Measurements from ENCODE around the gene MCM3AP. TPM values are rescaled to one million over a fixed set of nuclear protein-coding genes. Genes with fewer than 3 reads are reported as not detected.
A peak's percentile ranks its signal among the peaks of the same experiment; 100 is the strongest.
"Not testable (repeated sequence)": the region's sequence is repeated elsewhere in the genome, so short reads cannot be mapped to it uniquely, and the experiment has no call there.

The MCM3AP gene
- polyA plus RNA-seq, 1 donor, result 64.0 TPM

GRCh38 chr21:46310260-46310659 is 24.8 kb upstream of the MCM3AP start:
- DNase-seq, result not testable (repeated sequence)

DNA sequence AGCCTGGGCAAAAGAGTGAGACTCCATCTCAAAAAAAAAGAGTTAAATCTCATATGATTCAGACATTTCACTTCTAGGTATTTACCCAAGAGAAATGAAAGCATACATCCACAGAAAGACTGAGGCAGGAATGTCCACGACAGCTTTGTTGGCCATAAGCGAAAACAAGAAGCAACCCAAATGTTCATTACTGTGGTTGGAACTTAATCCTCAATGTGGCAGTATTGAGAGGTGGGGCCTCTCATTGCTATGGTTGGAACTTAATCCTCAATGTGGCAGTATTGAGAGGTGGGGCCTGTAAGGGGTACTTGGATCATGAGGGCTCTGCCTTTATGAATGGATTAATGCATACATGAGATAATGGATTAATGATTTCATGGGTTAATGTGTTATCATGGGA is 23.0 kb upstream of the MCM3AP start:
- no peak for DNase-seq

DNA sequence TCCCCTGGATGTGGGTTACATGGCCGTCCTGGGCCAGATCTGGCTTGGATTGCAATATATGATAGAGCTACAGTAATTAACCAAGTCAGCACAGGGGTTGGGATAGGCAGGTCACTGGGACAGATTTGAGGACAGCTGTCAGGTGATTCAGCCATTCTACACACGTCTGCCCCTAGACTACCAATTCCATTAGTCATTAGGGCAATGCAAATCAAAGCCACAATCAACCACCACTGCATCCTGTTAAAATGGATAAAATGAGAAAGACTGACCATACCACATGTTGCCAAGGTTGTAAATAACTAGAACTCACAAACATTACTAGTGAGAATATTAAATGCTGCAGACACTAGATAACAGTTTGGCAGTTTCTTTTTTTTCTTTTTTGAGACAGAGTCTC is 22.2 kb upstream of the MCM3AP start:
- DNase-seq, result no peak

- no peak for DNase-seq
These were observed 19.5 kb upstream of the MCM3AP start for GRCh38 chr21:46304955-46305354.

DNA sequence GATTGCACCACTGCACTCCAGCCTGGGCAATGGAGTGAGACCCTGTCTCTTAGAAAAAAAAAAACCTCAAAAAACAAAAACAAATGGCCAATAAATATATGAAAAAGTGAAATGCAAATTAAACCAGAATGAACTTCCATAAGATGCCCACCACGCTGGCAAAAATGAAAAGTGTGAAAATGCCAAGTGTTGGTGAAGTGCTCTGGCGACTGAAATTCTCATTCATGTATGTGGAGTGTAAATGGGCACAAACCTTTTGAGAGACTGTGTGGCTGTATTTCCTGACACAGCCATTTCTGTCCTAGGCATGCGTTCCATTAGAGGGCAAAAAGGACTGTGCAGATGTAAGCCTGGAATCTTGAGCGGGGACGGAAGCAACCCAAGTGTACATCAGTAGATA is 19.0 kb upstream of the MCM3AP start:
- DNase-seq, result no peak

DNA sequence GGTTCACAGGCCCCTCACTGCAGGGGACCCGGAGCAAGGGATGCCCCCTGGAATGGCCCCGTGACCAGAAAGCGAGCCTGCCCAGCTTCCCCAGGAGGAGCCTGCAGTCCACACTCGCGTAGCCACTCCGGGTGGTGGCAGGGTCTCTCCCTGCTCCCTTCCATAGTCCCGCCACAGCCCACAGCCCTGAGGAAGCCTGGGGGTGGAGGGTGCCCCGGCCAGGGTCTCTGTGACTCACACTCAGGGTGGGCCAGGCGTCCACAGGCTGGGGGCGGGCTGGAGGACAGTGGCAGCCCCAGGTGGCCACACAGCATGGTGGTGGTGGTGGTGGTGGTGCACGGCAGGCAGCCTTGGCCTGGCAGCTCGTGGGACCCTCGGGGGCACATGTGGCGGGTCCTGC is 16.3 kb upstream of the MCM3AP start:
- no peak for DNase-seq

GRCh38 chr21:46299167-46299566 is 13.8 kb upstream of the MCM3AP start:
- no peak for DNase-seq

DNA sequence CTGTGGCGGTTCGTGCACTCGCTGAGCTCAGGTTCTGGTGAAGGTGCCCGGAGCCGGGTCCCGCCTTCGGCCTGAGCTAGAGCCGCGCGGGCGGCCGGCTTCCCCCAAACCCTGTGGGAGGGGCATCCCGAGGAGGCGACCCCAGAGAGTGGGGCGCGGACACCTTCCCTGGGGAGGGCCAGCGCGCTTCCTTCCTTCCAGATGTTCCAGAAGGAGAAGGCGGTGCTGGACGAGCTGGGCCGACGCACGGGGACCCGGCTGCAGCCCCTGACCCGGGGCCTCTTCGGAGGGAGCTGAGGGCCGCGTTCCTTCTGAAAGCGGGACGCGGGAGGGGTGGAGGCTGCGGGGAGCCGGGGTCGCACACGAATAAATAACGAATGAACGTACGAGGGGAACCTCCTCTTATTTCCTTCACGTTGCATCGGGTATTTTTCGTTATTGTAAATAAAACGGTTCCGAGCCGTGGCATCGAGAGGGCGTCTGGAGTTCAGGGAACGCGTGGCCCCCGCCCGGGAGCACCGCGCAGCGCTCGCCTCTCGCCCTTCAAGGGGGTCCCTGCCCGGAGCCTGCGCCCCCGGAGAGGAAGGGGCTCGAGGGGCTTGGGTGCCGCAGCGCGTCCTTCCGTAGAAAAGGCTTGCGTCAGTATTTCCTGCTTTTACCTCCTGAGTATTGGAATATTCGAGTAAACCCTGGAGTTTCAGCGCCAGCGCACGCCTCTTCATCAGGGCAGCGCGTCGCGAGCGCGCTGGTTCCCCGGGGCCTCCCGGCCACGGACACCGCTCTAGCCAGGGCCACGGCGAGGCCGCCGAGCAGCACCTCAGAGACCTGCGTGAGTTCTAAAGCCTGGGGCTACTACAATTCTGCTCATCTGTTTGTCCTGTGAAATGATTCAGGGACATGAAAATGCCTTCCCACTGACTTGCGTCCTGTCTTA is 12.2 kb upstream of the MCM3AP start:
- DNase-seq, result peak; percentile 62

- peak; percentile 88 for DNase-seq
These were observed 10.8 kb upstream of the MCM3AP start for GRCh38 chr21:46295996-46296752.

DNA sequence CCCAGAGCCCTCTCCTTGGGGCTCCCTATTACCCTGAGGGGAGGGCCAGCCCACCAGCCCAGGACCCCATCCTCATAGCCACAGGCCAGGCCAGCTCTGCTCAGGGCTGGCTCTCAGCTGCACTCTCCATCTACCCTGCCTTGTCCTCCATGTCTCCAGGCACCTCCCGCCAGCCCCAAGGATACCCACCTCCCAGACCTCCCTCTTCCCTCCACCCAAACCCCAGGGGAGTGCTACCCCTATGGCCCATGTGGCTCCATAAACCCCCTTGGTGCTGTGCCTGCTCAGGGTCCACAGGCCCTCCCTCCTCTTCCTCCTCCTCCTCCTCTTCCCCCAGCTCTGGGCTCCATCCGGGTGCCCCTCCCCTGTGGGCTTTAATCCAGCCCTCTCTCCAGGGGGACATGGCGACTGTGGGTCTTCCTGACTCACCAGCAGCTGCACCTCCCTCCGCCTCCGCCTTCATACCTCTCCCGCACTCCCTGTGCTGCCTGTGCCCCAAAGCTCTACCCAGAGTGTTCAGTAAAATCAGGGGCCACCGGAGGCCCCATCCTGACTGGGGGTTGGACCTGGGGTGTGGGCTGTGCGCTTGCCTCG is 9.9 kb upstream of the MCM3AP start:
- DNase-seq, result no peak

DNA sequence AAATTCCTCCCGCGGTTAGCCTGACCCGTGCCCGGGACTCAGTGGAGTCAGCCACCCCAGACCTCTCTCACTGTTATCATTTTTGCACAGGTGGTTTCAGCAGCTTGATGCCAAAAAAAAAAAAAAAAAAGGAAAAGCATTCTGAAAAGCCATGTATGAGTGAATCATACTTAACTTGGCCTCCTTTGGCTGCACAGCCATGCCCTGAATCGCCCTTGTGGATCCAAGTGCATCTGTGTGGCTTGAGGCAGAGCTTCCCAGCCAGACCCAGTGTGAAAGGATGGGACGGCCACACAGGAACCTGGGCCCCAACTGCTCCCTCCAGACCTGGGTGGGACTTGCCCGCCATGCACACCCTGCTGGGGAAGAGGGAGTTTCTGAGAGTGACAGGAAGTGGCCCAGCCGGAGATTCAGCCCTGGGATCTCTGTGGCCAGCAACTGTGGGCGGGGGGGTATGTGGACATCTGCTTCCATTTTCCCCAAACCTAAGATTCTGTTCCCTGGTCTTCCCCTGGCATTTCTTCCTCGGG is 9.3 kb upstream of the MCM3AP start:
- DNase-seq, result no peak

- no peak for DNase-seq
These were observed 6.2 kb upstream of the MCM3AP start for GRCh38 chr21:46291561-46291960.

- DNase-seq, result no peak
These were observed 4.3 kb upstream of the MCM3AP start for GRCh38 chr21:46289655-46290179.

DNA sequence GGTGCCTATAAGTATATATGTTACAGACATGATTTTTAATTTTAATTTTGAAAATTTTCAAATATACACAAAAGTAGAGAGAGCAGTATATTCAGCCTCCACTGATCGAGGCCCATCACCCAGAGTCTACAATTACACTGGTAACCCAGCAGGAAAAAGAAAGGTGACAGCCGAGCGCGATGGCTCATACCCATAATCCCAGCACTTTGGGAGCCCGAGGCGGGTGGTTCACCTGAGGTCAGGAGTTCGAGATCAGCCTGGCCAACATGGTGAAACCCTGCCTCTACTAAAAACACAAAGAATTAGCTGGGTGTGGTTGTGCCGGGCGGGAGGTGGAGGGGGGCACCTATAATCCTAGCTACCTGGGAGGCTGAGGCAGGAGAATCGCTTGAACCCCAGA is 2.1 kb upstream of the MCM3AP start:
- DNase-seq, result no peak

GRCh38 chr21:46286648-46287002 is 1.2 kb upstream of the MCM3AP start:
- DNase-seq, result no peak

DNA sequence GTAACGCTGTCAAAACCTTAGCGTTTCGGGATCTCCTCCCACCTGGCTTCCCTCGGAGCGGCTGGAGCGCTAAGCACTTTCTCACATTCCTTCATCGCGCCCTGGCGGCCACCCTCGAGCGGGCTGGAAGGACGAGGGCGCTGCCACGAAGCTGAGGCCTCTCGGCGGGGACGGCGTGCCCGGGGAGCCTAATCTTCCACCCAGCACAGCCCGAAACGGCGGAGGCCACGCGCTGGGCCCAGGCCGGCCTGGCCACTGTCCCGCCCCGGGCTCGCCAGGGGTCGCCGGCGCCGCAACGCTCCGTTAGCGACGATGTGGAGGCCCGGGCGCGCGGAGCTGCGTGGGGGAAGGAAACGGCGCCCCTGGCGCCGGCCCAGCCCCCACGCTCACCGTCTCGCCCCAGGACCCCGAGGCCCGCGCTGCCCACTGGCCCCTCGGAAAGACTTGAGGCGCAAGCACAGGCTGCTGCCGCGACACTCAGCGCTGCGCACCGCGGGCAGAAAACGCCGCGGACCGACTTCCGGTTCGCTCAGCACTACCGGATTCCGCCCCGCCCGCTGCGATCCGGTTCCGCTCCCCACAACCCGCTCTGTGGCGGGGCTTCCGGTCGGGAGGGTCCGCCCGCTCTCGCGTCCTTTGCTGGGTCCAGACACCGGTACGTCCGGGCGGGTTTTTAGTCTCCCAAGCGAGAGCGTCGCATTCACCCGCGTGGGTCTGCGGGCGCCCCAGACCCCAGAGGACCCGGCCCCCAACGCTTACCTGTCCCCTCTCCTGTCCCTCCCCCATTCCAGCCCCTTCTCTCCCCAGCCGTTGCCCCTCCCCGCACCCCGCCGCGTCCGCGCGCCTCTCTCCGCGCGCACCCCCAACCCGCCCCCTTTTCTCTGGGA is 593 bp upstream of the MCM3AP start, which contains the start of gene YBEY:
YBEY (plus strand) TSS at position 582 of the 887 bp plus-strand sequence. CDS start 572 bp downstream, outside the sequence.
- DNase-seq, result peak; percentile 92

- no peak for DNase-seq
These were observed 678 bp downstream of the MCM3AP start for GRCh38 chr21:46284733-46285132.

DNA sequence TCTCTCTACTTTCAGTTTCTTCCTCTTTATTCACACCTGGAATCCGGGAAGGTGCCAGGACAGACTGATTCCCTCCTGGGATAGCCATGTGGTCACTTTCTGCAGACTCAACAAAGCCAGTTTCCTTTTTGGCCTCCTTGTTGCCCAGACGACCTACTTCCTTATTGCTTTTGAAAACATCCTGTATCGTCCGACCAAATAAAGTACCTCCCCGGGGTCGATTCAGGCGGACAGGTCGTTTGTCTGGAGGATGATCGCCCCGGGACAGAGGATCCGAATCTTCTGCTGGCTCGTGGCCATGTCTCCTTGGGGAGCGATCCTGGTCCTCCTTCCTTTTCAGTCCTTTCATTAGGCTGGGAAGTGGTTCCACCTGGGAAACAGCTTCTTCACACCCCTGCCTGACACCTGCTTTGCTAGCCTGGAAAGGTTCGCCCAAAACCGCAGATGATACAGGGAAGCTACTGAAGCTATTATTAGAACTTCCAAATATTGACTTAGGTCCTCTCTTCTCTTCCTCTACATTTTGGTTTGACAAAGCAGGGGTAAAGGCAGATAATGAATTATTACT is 1.2 kb downstream of the MCM3AP start:
- DNase-seq, result no peak

GRCh38 chr21:46274797-46275390 is 10.5 kb downstream of the MCM3AP start:
- no peak for DNase-seq

DNA sequence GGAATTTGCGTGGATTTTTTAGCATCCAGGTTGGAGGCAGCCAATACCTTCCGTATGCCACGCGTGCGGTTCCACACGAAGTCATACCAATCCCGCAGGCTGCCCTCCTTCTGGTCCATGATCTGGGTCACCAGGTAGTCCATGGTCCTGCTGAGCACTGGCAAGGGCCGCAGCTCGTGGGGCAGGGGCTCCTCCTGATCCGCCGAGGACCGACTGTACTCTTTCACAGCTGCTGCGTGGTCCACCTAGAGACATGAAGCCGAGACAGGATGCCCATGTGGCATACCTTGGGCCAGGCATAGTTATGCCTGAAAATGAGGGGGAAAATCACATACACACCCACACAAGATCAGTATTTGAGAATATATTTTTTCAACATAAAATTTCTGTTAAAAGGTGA is 12.1 kb downstream of the MCM3AP start:
- DNase-seq, result no peak

DNA sequence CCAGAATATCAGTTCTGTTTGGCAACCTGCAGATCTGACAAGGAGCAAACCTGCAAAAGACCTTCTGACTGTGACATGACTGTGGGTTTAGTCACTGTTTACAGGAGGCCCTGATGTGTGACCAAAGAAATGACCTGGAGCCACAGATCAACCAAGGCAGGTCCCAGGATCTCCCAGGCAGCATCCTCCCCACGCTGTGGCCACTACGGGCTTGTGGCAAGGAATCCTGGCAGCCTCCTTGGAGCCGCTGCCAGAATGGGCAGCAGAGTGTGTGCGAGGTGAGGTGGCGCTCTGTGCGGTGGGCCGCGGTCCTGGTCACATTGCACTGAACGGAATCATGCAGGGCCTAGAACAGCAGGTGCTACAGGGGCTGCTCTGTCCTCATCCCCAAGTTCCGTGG is 15.9 kb downstream of the MCM3AP start:
- DNase-seq, result no peak
